GM19043 (cell line): Measurements from ENCODE around the gene CDV3.

ENCODE experiments used
- ATAC-seq: cut with Tn5 transposase; IDR thresholded peaks from one replicate; pipeline ENCODE4 v1.9.1; 2021; ENCODE audit warnings: low read depth; ENCODE audit not compliant: unreplicated experiment

Gene CDV3

GRCh38 chr3:133563816-133564215 is 9.7 kb upstream of the CDV3 start:
- ATAC-seq = no peak

DNA sequence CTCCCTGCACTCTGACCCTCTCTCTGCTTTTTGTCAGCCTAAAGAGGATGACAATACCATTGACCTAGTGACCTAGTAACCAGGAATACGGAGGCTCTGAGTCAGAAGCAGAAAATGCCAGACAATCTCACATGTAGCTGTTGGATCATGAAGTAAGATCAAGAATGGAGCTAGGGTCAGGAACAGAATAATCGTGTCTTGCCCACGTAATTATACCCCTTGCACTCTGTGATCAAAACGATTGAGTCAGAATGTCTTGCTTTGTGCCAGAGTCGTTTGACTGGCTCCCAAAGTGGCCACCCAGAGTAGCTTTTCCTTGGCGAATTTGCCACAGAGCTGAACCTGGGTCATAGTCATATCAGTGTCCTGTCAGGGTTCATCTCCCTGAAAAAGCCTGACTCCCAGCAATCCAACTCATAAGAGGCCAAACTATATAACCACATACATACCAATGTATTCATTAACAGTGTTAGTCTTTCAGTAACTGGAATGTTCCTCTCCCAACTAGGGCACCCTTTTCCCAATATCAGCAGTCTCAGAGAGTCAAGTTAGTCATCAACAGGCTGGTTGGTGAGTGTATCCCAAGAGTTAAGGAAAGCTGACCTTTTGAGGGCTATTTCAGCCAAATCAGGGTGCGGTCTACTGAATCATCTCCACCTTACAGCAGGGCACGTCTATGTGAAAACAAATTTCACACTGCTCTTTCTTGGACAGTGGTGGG is 5.0 kb upstream of the CDV3 start:
- no peak for ATAC-seq

DNA sequence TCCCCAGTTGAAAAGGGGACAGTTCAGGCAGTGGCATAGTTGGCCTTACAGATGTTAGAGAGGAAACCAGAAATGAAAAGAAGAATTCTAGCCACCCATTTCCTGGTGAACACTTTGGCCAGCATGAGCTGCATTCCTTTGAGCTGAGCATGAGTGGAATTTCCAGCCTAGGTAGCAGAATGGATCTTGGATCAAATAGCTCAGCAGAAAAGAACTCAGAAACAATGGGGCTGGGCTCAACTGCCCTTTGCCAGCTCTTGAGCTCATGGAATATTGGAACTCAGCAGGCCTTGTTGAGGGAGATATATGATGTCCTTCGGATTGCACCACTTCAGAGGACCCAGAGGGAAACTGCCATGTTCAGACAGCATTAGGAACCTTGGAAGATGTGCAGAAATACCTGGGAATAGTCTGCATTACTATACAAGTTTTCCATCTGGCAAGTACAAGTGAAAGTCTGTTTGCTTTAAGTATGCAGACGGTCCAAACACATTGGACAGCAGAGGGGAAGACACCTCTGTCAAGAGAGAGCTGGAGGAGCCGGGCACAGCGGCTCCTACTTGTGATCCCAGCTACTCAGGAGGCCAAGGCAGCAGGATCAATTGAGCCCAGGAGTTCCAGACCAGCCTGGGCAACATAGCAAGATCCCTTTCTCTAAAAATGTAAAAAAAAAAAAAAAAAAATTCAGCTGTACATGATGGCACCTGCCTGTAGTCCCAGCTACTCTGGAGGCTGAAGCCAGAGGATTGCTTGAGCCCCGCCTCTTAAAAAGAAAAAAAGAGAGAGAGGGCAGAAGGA is 3.1 kb upstream of the CDV3 start:
- no peak for ATAC-seq

DNA sequence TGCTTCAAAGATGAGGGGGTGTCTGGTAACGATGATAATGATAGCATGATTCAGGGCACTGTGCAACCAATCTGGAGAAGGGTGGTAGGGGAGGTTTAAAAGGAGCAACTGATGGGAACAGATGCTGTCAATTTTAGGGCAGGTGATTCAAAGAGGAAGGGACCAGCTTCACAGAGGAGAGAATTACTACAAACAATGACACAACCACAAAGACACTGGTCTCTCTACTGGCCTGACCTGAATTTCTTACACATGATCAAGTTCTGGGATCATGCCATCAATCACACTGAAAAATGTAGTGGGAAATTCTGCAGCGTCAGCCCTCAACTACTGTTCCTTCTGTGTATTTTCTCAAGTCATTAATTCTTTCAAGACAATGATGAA is 2.6 kb upstream of the CDV3 start:
- ATAC-seq = no peak

- no peak for ATAC-seq
Measured at GRCh38 chr3:133572158-133573053, 1.1 kb upstream of the CDV3 start.

DNA sequence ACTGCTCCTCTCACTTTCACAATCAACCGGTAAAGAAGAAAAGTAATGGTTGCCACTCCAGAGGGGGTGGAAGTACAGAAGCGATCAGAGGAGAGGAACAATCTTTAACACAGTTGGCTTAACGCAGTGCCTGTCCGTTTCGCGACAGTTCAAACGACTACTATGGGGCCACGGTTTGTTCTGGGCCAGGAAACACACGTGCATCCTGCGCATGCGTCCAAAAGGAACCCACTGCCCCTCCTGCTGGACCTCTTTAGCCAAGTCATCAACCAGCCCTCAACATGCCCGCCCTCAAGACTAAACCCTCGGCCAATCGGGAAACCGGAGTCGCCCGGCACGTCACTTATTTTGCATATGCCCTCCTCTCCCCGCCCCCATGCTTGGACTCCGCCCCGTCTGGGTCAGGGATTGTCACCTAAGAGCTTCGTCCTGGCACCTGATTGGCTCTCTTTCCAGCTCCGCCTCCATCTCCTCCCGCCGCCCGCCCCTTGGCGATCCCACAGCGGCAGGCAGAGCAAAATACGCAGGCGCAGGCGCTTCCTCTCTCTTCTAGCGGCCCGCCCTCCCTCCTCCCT is 345 bp upstream of the CDV3 start:
- peak; percentile 75 for ATAC-seq

GRCh38 chr3:133574260-133574881 is 885 bp downstream of the CDV3 start:
- ATAC-seq = peak; percentile 20

- no peak for ATAC-seq
Measured at GRCh38 chr3:133575086-133575485, 1.6 kb downstream of the CDV3 start.

GRCh38 chr3:133576169-133576568 is 2.7 kb downstream of the CDV3 start:
- no peak for ATAC-seq

GRCh38 chr3:133578548-133579191 is 5.2 kb downstream of the CDV3 start:
- ATAC-seq = no peak

DNA sequence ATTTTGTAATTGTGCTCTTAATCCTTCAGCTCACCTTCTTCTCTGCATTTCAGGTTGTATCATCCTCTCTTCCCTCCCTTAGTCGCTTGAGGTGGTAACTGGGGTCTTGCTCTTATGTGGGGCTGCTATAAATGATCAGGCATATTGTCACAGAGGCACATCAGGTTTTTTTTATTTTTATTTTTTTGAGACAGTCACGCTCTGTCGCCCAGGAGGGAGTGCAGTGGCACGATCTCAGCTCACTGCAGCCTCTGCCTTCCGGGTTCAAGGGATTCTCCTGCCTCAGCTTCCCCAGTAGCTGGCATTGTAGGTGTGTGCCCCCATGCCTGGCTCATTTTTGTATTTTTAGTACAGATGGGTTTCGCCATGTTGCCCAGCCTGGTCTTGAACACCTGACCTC is 9.9 kb downstream of the CDV3 start:
- ATAC-seq = no peak

DNA sequence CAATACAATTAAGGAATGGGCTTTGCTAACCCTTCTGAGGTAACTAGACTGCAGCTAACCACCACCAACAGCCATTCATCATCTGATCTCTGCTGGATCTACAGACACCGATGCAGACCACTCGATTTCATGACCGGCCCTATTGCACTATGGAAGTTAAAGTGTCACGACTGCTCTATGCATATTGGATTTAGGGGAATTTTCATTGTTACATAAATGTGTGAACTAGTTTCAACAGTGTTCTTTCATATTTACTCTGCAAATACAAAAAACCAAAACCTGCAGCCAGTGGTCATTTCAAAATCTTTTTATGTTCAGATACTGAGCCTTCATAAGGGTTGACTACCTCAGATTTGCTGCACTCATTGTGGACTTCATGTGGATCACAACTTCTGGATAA is 14.5 kb downstream of the CDV3 start:
- no peak for ATAC-seq

GRCh38 chr3:133588784-133589465 is 15.4 kb downstream of the CDV3 start:
- no peak for ATAC-seq

- ATAC-seq = no peak
Measured at GRCh38 chr3:133589503-133589902, 16.0 kb downstream of the CDV3 start.

DNA sequence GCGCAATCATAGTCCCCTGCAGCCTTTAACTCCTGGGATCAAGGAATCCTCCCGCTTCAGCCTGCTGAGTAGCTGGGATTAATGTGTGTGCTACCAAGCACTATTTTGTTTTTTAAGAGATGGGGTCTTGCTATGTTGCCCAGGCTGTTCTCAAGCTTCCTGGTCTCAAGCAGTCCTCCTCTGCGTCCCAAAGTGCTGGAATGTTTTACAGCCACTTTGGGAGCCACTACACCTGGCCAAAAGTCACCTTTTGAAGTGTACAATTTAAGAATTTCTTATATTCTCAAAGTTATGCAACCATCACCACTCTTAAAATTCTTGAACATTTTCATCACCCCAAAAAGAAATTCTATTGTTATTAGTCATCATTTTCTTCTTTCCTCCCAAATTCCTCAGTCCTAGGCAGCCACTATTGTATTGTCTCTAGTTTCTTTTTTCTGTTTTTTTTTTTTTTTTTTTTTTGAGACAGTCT is 17.8 kb downstream of the CDV3 start:
- no peak for ATAC-seq

DNA sequence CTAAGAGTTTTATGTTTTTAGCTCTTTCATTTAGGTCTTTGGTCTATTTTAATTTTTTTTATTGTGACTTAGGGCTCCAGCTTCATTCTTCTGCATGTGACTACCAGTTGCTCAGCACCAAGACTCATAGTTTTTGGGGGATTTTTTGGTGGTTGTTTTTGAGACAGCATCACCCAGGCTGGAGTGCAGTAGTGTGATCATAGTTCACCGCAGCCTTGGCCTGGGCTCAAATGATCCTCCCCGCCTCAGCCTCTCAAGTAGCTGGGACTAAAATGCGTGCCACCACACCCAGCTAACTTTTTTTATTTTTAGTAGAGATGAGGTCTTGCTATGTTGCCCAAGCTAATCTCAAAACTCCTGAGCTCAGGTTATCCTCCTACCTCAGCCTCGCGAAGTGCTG is 19.4 kb downstream of the CDV3 start:
- ATAC-seq = no peak

DNA sequence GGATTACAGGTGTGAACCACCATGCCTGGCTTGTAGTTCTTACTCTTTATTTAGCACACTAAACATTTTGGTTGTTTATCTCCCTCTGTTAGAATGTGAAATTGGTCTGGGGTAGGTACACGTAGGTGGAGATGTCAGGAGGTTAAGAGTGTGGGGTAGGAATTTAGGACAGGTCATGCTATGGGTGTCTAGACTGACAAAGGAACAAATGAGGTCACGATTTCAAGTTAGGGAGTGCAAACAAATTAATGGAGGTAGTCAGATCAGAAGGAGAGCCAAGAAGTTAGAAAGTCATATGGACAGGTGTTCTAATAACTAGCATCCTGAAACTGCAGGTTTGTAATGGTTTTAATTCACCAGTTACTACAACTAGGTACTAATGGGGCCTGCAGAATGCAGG is 19.8 kb downstream of the CDV3 start:
- no peak for ATAC-seq

DNA sequence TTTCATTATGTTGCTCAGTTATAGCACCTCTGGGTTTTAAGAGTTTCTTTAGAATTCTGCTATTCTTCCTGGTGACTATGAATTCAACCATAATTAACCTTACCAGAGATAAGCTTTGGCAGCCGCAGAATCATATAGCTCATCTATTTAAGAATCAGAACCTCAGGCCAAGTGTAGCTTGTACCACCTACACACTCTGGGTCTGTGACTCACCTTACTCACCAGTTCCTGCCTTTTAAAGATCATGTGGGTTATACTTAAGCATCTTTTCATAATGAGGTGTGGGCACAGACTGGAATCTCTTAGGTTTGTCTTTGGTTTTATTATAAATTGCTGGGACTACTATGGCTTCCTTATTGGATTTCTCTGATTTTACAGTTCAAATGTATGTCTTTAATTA is 21.9 kb downstream of the CDV3 start:
- ATAC-seq = no peak

DNA sequence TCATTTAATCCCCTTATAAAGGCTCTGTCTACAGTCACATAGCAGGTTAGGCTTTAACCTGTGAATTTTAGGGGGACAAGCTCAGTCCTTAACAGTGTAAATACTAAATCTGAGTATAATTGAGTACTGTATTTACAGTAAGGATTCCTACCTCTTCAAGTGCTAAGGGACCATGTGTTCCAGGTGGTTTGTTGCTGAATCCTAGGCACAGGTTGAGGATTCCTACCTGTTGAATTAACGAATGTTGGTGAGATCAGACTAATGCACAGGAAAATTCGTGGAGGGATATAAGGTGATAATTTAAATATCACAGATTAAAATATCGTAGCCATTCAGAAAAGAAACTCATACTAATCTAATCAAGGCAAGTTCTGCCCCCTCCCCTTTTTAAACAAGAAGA is 24.9 kb downstream of the CDV3 start:
- ATAC-seq = no peak
